ENCODE data around the gene GPANK1. TPM values are rescaled to one million over a fixed set of nuclear protein-coding genes. Genes with fewer than 3 reads are reported as not detected.

The GPANK1 gene
- total and polyA plus RNA-seq, 2 of the 13 experiments (the other 11 are each of a cell fraction or from before 2014, with no cell fraction given) = 15.4 to 22.8 TPM

- TF ChIP-seq ZNF773 (CRISPR knock-in tag; IDR thresholded peaks at IDR 0.05; ENCODE audit: borderline replicate concordance) = 0 out of 2 replicates have a peak, but pooled peaks have one; percentile 10
- TF ChIP-seq NCOA5 (CRISPR knock-in tag; IDR thresholded peaks at IDR 0.05) = no peak
- TF ChIP-seq ZNF550 (CRISPR knock-in tag; IDR thresholded peaks at IDR 0.05; ENCODE audit: borderline replicate concordance) = peak; percentile 98; the same call in 1 of the 2 replicates
- TF ChIP-seq HINFP (CRISPR knock-in tag; IDR thresholded peaks at IDR 0.05; ENCODE audit: low read depth) = peak; percentile 58; the same call in 1 of the 2 replicates
- TF ChIP-seq, protein P1, sequence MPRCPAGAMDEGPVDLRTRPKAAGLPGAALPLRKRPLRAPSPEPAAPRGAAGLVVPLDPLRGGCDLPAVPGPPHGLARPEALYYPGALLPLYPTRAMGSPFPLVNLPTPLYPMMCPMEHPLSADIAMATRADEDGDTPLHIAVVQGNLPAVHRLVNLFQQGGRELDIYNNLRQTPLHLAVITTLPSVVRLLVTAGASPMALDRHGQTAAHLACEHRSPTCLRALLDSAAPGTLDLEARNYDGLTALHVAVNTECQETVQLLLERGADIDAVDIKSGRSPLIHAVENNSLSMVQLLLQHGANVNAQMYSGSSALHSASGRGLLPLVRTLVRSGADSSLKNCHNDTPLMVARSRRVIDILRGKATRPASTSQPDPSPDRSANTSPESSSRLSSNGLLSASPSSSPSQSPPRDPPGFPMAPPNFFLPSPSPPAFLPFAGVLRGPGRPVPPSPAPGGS (CRISPR knock-in tag; IDR thresholded peaks at IDR 0.05) = no peak; the same call in 1 of the 2 replicates
- TF ChIP-seq BRD4 (CRISPR knock-in tag; IDR thresholded peaks at IDR 0.05) = no peak; the same call in none of the 2 replicates
- TF ChIP-seq ZNF800 (CRISPR knock-in tag; IDR thresholded peaks at IDR 0.05) = no peak
- no peak; the same call in 1 of the 2 replicates for TF ChIP-seq ZKSCAN5 (CRISPR knock-in tag; IDR thresholded peaks at IDR 0.05)
- TF ChIP-seq NCOA1 (CRISPR knock-in tag; IDR thresholded peaks at IDR 0.05) = peak; percentile 50; the same call in 1 of the 2 replicates
- TF ChIP-seq KLF9 (CRISPR knock-in tag; IDR thresholded peaks at IDR 0.05; ENCODE audit: low read depth) = no peak; the same call in 1 of the 2 replicates
- TF ChIP-seq ZSCAN25 (CRISPR knock-in tag; IDR thresholded peaks at IDR 0.05) = no peak
- TF ChIP-seq ZBTB25 (CRISPR knock-in tag; IDR thresholded peaks at IDR 0.05) = peak; percentile 86; the same call in 1 of the 2 replicates
- TF ChIP-seq, protein P2, sequence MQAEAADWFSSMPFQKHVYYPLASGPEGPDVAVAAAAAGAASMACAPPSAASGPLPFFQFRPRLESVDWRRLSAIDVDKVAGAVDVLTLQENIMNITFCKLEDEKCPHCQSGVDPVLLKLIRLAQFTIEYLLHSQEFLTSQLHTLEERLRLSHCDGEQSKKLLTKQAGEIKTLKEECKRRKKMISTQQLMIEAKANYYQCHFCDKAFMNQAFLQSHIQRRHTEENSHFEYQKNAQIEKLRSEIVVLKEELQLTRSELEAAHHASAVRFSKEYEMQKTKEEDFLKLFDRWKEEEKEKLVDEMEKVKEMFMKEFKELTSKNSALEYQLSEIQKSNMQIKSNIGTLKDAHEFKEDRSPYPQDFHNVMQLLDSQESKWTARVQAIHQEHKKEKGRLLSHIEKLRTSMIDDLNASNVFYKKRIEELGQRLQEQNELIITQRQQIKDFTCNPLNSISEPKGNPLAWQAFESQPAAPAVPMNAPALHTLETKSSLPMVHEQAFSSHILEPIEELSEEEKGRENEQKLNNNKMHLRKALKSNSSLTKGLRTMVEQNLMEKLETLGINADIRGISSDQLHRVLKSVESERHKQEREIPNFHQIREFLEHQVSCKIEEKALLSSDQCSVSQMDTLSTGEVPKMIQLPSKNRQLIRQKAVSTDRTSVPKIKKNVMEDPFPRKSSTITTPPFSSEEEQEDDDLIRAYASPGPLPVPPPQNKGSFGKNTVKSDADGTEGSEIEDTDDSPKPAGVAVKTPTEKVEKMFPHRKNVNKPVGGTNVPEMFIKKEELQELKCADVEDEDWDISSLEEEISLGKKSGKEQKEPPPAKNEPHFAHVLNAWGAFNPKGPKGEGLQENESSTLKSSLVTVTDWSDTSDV (CRISPR knock-in tag; IDR thresholded peaks at IDR 0.05) = no peak
- peak; percentile 39; the same call in 1 of the 2 replicates for TF ChIP-seq NFIC (IDR thresholded peaks at IDR 0.05; ENCODE audit: low read length)
- TF ChIP-seq, protein P3, sequence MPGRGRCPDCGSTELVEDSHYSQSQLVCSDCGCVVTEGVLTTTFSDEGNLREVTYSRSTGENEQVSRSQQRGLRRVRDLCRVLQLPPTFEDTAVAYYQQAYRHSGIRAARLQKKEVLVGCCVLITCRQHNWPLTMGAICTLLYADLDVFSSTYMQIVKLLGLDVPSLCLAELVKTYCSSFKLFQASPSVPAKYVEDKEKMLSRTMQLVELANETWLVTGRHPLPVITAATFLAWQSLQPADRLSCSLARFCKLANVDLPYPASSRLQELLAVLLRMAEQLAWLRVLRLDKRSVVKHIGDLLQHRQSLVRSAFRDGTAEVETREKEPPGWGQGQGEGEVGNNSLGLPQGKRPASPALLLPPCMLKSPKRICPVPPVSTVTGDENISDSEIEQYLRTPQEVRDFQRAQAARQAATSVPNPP (CRISPR knock-in tag; IDR thresholded peaks at IDR 0.05) = no peak
- no peak; the same call in 1 of the 2 replicates for TF ChIP-seq NFIB (CRISPR knock-in tag; IDR thresholded peaks at IDR 0.05; ENCODE audit: borderline replicate concordance)
- TF ChIP-seq ZBTB20 (CRISPR knock-in tag; IDR thresholded peaks at IDR 0.05; ENCODE audit: borderline replicate concordance, low read depth) = no peak
These were observed at the start of gene GPANK1 (continued) for GRCh38 chr6:31664790-31665500.

Measured in HepG2 (cell line).